Forelimb muscle (tissue), 1 donor: Measurements from ENCODE around the gene KIAA1217. TPM values are rescaled to one million over a fixed set of nuclear protein-coding genes. Genes with fewer than 3 reads are reported as not detected.
"Not testable (repeated sequence)": the region's sequence is repeated elsewhere in the genome, so short reads cannot be mapped to it uniquely, and the experiment has no call there.

Experiments
- DNase-seq: peaks from one replicate; pipeline ENCODE4 v3.0.0-alpha.2; 2013; ENCODE audit warnings: low read depth
- polyA plus RNA-seq: library from polyadenylated mRNA; unstranded; fragments of 120-200 nt; gene quantifications from one replicate; pipeline ENCODE4 v1.2.1, GENCODE V29; 2013; ENCODE audit not compliant: insufficient read length

KIAA1217 gene
- polyA plus RNA-seq, 1 donor: 36.0 TPM

DNA sequence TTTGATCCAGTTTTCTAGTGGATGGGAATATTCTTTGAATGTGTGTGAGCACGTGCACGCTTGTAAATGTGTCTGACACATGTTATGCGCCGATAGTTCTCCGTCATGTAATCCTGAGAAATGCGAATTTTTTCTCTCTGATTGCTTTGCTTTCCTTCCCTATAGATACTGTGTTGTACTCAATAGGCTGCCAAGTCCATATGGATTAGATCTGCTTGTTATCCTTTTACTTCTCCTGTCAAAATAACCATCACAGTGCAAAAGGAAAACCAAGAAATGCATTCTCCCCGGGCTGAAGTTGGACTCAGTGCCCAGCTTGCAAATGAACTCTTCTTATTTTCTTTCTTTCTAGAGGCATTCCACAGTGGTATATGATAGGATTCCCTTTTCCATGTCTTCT, 131.9 kb downstream of the KIAA1217 start:
- DNase-seq: no peak

DNA sequence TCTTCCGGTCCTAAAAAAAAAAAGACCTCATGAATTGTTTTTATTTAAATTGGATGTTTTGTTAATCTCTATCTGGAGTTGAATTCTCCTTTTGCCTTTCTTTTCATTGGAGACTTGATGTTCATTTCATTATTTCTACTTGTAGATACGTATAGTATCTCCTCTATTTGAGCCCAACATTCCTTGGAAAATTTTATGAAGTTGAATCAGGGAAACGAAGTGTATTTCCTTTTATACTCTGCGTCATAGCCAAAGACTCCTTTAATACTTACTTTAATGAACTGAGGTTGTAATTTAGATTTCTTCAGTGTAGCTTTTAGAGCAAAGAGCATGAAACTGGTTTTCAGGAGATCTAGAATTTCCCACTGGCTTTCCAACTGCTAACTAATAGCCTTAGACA, 132.4 kb downstream of the KIAA1217 start:
- no peak for DNase-seq

DNA sequence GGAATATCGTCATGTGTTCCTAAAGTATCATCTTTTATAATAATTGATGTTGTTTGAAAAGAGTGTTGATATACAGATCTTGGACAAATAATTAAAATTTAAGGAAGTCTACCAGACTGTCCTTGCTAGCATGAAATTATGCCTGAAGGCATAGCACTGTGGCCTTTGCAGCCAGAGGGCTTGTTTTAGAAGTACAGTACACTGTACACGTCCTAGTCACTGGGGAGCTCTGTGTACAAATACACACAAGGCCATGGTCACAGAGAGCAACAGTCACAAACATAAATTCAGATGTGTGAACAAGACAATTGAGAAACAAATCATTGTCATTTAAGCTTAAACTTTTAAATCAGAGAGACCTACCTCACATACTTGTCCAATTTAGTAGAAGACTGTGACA, 133.0 kb downstream of the KIAA1217 start:
- no peak for DNase-seq

DNA sequence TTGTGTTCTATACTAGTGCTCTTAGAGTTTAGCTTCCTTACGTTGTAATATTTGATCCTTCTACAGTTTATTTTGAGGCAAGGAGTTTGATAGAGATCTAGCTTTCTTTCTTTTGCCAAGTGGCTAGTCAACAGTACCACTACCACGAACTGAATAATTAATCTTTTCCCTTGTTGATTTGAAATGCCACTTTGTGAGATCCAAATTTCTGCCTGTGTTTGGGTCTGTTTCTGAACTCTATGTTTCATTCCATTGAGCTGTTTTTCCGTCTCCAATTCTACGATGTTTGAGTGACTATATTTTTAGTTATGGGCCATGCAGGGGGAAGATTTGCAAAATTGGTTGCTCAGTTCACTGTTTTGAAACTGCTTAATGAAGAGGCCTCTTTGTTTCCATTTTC, 134.7 kb downstream of the KIAA1217 start:
- DNase-seq: no peak

DNA sequence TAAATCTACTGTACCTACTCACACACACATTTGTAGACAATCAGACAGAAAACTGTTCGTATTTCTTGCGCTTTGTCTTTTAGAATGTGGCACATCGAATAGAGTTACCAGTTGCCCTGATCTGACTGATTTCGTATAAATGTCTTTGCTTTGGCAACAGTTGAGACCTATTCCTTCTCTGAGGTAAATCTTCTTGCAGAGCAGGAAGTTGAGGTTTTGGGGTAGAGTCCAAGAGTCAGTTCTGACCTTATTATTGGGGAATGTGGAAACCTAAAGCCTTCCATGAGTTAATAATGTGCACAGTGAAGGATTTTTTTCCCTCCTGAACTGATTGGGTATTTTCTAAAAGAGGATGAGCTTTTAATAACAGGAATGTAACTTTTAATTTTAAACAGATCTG, 135.3 kb downstream of the KIAA1217 start:
- no peak for DNase-seq

DNA sequence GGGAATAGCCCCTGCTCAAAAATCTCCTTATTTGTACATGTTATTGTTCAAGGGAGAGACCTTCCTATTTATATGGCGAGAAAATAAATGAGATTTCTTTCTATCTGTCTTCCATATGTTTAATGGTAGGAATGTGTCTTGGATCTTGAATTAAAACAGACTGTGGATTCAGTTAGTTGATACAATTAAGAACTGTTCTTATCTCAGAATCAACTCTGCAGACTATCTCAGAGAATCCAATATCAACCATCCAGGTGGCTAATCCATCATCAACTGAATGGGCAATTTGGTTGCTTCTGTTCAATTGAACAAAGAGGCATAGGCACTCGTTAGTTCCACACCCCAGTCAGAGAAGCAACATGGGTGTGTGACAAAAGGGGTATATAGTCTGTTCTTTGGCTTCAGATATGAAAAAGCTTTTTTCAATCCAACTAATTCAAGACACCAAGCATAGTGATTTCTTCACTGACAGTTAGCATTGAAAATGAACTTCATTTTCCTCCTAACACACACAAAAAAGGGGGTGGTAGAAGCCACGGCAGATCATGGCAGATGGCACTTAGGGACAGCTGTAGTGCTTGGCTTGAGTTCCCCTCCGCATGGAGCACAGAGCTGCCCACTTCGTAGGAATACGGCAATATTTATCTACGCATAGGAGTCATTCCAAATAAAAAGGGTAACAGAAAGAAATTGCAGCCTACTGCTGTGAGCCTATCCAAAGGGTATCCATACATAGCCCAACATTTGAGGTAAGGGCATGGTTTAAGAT, 135.9 kb downstream of the KIAA1217 start:
- no peak for DNase-seq

DNA sequence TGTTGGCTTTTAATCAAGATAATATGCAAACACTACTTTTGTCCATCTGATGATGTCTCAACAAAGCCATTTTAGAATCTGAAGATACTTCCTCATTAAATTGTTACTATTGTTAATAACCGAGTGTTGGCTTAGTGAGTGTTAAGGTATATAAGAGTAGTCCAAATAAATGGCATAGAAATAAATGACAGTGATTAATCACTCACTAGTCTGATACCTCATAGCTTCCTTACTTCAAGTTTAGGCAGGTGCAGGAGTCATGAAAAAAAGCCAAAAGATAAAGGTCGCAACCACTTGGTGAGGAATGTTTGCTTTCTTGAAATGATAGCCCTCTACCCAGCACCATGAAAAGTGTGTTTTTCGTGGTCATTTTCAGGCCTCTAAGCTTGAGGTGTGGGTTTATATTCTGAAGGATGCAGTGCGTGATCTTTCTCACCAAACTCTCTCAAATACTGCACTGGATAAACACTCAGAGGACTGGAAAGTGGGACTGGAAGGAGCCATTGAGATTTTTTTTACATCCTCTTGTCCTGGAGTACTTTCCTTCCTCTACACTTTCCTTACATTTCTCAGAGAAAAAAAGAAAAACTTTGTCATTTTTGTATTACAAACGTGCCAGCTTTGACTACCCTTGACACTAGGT, 138.1 kb downstream of the KIAA1217 start:
- no peak for DNase-seq

DNA sequence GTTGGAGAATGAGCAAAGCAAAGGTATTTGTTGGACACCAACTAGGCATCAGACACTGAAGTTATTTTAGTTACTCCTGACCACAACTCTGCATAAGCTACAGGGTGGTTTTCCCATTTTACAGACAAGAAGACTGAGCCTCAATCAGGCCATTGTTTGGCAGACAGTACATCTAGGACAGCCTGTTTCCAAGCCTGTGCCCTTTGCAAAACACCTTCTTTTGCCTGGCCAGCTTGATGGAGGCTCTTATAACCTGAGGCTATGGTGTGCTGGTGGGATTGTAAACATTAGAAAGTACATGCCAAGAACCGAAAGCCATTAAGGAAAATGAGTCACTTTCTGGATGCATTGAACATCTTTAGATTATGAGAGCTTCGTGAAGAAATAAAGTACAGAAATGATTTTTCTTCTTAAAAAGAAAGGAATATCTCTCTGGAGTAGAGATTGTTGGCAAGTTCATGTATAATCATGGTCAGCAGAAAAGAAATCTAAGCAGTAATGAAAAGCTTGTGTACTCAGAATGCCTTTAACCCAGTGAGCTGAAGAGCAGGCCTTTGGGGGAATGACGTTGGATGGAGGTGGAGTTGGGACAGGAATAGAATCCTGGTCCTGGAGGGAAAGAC, 140.6 kb downstream of the KIAA1217 start:
- DNase-seq: peak; percentile 75

DNA sequence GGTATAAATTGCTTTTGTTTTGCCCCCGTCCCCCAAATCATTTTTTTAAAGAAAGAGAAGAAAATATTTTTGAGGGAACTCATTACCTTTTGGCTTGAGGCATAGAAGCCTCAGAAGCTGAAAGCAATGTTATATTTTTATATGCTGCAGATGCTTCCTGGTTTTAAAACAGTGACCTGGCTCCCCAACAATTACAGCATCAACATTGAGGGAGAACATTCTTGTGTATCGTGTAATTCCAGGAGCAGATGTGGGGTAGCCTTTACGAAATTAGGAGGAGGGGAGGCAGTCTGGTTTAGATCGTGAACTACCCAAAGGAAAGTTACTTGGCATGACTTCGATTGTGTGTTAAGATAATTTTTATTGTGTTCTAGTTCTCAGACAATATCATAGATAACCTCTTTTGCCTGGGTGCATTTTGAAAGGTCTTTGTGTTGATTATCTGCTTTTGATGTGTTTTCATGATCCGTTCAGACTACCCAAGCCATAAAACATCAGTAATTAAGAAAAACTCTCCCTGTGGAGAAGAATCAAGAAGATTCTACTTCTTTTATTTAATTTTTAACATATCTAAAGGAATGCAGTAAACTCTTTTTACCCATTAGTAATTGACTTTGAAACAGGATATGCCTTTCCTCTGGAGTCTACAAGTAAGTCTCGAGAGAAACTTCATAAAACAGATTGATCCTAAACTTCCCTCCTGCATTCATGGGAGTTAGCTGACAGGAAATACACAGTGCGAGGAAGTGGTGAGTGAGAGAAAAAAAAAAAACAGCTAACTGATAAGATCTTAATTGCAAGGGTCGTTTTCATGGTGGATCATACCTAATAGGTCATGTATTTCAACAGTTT, 141.4 kb downstream of the KIAA1217 start:
- no peak for DNase-seq

DNA sequence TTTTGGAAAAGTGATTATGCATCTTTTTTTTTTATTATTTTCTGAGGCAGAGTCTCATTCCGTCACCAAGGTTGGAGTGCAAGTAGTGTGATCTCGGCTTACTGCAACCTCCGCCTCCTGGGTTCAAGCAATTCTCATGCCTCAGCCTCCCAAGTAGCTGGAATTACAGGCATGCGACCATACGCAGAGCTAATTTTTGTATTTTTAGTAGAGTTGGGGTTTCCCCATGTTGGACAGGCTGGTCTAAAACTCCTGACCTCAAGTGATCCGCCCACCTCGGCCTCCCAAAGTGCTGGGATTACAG, 141.9 kb downstream of the KIAA1217 start:
- DNase-seq: not testable (repeated sequence)

DNA sequence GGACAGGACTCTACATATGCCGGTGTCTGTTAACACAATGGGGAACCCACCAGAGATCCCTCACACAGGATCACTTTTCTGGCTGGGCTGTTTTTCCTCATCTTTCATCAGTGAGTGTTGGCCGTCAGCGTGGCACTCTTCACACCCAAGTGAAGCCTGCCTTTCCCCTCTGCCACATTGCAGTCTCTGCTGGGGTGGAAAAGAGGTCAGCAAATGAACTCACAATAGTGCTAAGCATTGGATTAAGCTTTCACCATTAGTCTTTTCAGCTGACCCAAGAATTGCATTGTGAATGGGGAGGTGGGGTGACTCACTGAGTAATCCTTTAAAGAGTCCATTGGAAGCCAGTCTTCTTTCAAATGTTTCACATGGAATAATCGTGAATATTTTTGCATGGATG, 143.0 kb downstream of the KIAA1217 start:
- DNase-seq: no peak

DNA sequence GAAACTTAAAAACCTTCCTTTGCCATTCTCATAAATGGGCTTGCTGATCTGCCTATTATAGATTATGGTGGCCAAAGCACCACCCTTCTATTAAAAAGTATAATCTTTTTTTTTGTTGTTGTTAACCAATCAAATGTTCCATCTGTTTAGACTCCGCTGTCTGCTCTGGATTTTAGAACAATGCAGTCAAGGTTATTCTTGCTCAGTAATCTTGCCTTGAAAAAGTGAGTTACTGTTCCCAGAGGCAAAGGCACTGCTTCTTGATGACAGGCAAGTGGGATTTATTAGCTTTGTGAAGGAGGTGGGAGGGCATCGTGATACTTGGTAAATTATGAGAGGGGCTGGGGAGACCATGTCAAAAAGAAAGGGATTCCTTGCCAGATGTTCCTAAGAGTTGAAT, 143.5 kb downstream of the KIAA1217 start:
- no peak for DNase-seq

DNA sequence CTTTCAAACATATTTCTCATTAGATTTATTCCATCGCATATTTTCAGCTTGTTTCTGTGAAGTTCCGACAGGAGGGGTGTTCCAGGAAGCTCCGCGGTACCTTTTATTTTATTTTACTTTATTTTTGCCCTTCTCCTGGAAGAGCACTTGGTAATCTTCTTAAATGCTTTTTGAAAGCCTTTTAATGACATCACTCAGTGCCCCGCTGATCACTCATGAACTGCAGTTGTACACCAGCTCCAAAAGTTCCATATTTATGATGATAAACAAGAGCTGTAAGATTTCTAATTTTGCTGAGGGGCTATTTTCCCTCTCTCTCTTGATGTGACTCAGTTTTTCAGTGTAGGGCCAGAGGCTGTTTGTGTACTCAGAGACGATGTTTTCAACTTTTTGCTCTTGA, 144.4 kb downstream of the KIAA1217 start:
- DNase-seq: no peak

DNA sequence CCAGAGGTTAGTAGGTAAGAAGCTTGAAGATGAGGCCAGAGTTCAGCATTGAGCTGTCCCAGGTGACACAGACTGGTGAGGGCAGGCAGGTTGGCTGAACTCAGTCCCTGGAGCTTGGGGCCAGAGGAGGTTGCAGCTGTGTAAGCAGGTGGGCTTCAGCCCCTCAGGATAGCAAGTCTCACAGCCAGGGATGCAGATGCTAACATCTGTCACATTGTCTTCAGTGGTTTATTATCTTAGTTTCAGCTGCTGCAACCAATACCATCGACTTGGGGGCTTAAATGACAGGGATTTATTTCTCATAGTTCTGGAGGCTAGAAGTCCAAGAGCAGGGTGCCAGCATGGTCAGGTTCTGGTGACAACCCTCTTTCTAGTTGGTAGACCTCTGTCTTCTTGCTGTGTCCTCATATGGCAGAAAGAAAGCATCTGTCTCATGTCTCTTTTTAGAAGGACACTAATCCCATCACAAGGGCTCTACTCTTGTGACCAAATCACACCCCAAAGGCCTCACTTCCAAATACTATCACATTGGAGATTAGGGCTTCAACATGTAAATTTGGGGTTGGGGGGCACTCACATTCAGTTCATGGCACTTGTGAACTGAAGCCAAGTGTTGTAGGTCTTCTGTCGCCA, 146.2 kb downstream of the KIAA1217 start:
- DNase-seq: no peak

DNA sequence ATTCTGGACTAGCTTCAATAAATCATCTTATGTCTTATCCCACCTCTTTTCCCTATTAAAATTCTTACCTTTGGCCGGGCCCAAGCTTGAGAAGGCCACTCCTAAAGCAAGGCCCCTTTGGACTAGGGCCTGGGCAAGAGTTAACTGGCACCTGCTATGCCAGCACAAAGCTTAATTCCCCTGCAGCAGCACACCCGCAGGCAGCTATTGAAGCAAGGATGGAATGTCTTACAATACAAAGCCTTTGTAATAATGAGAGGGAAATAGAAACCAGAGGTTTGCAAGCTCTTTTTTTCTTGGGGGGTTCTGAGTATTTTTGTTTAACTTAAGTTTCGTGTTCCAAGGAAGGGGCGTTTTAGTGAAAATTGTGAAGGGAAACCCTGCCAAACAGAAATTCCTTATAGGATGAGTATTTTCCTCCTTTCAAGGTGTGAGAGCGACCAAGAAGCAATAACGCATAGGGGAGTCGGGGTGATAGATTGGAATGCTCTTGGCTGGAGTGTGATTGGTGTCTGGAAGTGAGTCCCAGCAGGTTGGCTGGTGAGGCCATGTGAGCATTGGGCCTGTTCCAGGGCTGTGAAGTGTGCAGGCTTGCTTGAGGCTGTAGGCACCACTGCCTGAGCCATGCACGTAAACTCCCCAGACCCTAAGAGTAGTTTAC, 148.5 kb downstream of the KIAA1217 start:
- DNase-seq: no peak

DNA sequence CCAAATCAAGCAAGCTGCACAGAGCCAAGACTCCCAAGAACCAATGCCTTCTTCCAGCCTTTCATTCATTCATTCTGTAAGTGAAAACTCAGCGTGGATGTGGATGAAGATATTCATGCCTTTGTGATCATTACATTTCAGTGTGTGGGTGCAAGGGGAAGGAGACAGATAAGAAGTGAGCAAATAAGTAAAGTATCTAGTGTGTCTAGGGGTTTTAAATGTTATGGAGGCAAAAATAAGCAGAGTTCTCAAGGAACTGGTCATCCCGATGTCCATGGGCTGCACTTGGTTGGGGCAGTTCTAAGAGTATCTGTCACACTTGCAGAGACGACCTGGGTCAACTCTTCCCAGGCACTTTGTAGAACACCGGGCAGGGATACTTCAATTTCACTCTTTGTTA, 149.1 kb downstream of the KIAA1217 start:
- no peak for DNase-seq

DNA sequence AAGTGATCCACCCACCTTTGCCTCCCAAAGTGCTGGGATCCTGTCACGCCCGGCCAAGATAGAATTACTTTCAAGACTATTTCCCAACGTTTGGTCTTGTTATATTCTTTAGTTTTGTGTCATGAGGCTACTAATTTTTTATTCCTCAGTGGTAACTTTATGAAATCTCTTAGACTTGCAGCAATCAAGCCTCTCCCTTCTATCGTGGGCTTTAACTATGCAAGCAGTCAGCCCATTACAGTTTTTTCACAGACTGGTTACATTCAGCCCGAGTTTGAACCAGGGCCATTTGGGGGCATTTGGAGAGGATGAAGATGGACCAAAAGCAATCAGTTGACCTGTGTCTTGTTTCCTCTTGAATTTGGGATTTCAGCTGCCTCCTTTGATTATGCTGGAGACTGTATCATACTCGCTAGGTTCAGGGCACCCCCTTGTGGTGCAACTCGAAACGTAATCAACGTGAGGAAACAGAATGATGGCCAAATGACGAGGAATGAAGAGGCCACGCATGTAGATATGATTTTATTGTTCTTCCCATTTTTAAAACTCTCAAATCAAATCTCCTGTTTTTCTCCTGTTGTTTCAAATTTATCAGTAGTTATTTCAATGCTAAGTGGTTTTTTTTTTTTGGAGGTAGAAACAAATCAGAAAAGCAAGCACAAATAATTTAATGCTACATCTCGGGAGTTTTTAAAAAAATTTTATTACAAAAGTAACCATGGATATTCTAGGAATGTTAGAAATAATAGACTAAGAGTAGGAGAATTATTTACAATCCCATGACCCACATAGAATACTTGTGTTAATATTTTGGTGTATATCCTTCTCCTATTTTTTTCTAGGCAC, 151.6 kb downstream of the KIAA1217 start:
- DNase-seq: peak; percentile 60

DNA sequence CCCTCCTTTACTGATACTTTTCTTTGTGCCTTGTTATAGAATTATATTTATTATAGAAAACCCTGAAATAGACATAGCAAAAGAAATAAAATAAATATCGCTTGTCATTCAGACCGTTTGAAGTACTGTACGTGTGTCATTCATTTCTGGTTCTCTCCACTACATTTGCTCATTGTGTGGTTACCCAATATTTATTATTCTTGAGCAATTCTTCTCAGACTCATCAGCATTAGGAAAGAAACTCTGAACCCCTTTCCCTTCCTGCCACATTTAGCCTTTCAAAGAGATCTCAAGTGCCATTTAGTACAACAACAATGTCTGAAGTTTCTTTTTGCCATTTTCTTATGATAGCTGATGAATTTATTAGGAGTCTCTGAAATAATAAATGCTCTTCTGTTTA, 154.1 kb downstream of the KIAA1217 start:
- DNase-seq: no peak

DNA sequence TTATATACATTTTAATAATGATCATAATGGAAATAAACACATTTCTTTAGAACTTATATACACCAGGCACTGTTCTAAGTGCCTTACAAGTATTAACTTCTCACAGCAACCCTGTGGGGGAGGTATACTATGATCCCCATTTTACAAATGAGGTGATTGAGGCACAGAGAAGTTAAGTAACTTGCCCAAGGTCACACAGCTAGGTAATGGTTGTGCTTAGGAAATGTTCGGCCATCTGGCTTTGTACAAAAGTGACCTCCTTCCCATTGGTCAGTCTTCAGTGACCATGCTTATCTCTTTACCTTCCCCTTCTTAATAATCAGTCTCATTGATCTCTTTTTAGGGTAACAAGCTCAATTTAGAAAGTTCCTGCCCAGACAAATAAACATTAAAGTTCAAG, 158.8 kb downstream of the KIAA1217 start:
- DNase-seq: no peak

DNA sequence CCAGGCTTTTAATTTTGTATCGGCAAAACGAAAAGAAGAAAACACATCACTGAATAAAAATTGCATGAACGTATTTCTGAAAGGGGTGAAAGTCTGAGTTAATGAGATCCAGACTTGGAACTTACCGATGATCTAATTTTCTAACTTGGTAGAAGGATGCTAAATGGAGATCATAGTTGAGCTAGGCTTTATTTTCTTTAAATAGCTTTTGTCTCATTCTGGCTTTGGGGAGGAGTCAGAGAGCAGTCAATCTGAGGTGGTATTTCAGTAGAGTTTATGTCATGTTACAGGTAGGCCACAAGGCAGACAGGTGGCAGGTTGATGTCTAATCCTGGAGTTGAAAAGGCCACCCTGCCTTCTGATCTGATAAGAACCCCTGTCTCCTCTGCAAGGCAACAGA, 161.9 kb downstream of the KIAA1217 start:
- DNase-seq: no peak
